B cell (primary cell): ENCODE results near the gene UQCR11. TPM values are rescaled to one million over a fixed set of nuclear protein-coding genes. Genes with fewer than 3 reads are reported as not detected.

Experiments
- ATAC-seq: fragments of 200-7000 bp; cut with Tn5 transposase; one replicate; pipeline ENCODE4 v1.10.0; 2021; ENCODE audit warnings: low read depth, mild to moderate bottlenecking, moderate number of reproducible peaks, moderate library complexity
- CTCF ChIA-PET: fragments of 350-600 bp; sonication (Branson Sonifier 250); formaldehyde crosslinking; loops from one replicate; lab custom pipeline; 2021; ENCODE audit warnings: antibody characterized with exemption, inconsistent platforms; lab: Charles Lee
- POLR2A ChIA-PET: fragments of 350-600 bp; sonication (Branson Sonifier 250); formaldehyde crosslinking; loops from one replicate; lab custom pipeline; 2021; ENCODE audit warnings: antibody characterized with exemption; lab: Charles Lee
- DNase-seq: peaks from one replicate; pipeline ENCODE4 v3.0.0; 2013
- H2AFZ ChIP-seq: 2 replicates; pipeline ENCODE4 v1.6.1; 2012; ENCODE audit warnings: mild to moderate bottlenecking, low read depth, low read length; ENCODE audit not compliant: insufficient read depth, poor library complexity, severe bottlenecking
- H3K27ac ChIP-seq, 2 donors: 1 replicate in 1 of 2; 2 replicates in 1 of 2; pipeline ENCODE4 v1.5.1; 2012 to 2013; ENCODE audit warnings: low read length in 2 of 2, mild to moderate bottlenecking in 2 of 2, moderate library complexity in 1 of 2
- H3K27me3 ChIP-seq, 4 experiments: fragments of 200-600 bp in 1 of 4; sonication (generic) in 1 of 4; replicated peaks in 1 of 4; 1 replicate in 2 of 4; 2 replicates in 2 of 4; pipeline versions ENCODE4 v1.6.1 to v1.7.0; 2013 to 2016; ENCODE audit warnings: low read length in 3 of 4, mild to moderate bottlenecking in 2 of 4, mixed read lengths in 1 of 4, moderate library complexity in 1 of 4; ENCODE audit not compliant: insufficient read depth in 4 of 4, control insufficient read depth in 3 of 4; ENCODE audit errors: control extremely low read depth in 1 of 4
- H3K36me3 ChIP-seq, 2 experiments: replicated peaks in 1 of 2; 1 replicate in 1 of 2; 2 replicates in 1 of 2; pipeline versions ENCODE4 v1.6.1 to v1.7.1; 2013; ENCODE audit warnings: low read length in 1 of 2; ENCODE audit not compliant: insufficient read depth in 2 of 2, control insufficient read depth in 1 of 2; ENCODE audit errors: control extremely low read depth in 1 of 2, extremely low read depth in 1 of 2
- H3K4me1 ChIP-seq, 2 donors: fragments of 200-600 bp in 1 of 2; sonication (generic) in 1 of 2; 1 replicate in 1 of 2; 2 replicates in 1 of 2; pipeline versions ENCODE4 v1.5.1 to v1.6.1; 2013 to 2017; ENCODE audit warnings: low read length in 2 of 2; ENCODE audit not compliant: control insufficient read depth in 2 of 2, insufficient read depth in 2 of 2
- H3K4me2 ChIP-seq: replicated peaks from 2 replicates; pipeline ENCODE3; 2012; ENCODE audit warnings: mild to moderate bottlenecking, low read depth, low read length; ENCODE audit not compliant: poor library complexity, severe bottlenecking
- H3K4me3 ChIP-seq, 5 experiments: fragments of 200-600 bp in 1 of 5; sonication (generic) in 1 of 5; 1 replicate in 3 of 5; 2 replicates in 2 of 5; pipeline versions ENCODE4 v1.5.1 to v1.7.0; 2011 to 2016; ENCODE audit warnings: low read length in 4 of 5, mild to moderate bottlenecking in 4 of 5, low read depth in 2 of 5, control low read depth in 1 of 5, moderate library complexity in 1 of 5; ENCODE audit not compliant: insufficient read depth in 1 of 5; ENCODE audit errors: control extremely low read depth in 1 of 5, extremely low read depth in 1 of 5
- H3K79me2 ChIP-seq: fragments of 200-600 bp; sonication (generic); one replicate; pipeline ENCODE4 v1.6.0; 2016; ENCODE audit warnings: low read length; ENCODE audit not compliant: control insufficient read depth, insufficient read depth
- H3K9ac ChIP-seq: fragments of 200-600 bp; sonication (generic); 2 replicates; pipeline ENCODE4 v1.6.1; 2017; ENCODE audit warnings: mild to moderate bottlenecking, low read length, moderate library complexity
- H3K9me3 ChIP-seq, 3 donors: one replicate each; pipeline versions ENCODE4 v1.6.1 to v1.7.1; 2013; ENCODE audit warnings: low read length in 2 of 3; ENCODE audit not compliant: control insufficient read depth in 2 of 3, insufficient read depth in 1 of 3; ENCODE audit errors: control extremely low read depth in 1 of 3
- H4K20me1 ChIP-seq: 2 replicates; pipeline ENCODE4 v1.6.0; 2012; ENCODE audit warnings: mild to moderate bottlenecking, low read length; ENCODE audit not compliant: insufficient read depth, control insufficient read depth, poor library complexity, severe bottlenecking
- H3K27ac Mint-ChIP-seq: one replicate; pipeline ENCODE4 v1.8.0; 2021; ENCODE audit warnings: mixed read lengths
- H3K27me3 Mint-ChIP-seq: one replicate; pipeline ENCODE4 v1.8.0; 2021; ENCODE audit warnings: mixed read lengths
- H3K4me1 Mint-ChIP-seq: one replicate; pipeline ENCODE4 v1.8.0; 2021; ENCODE audit warnings: mixed read lengths
- H3K4me3 Mint-ChIP-seq: one replicate; pipeline ENCODE4 v1.8.0; 2021; ENCODE audit warnings: mixed read lengths
- H3K9me3 Mint-ChIP-seq: one replicate; pipeline ENCODE4 v1.8.0; 2022; ENCODE audit warnings: mixed read lengths; ENCODE audit not compliant: insufficient read depth
- CTCF ChIP-seq: fragments of 200-600 bp; IDR thresholded peaks from one replicate; pipeline ENCODE4 v1.8.0; 2022; ENCODE audit warnings: antibody characterized with exemption, mild to moderate bottlenecking
- EZH2 ChIP-seq: IDR thresholded peaks from 2 replicates; pipeline ENCODE4 v1.6.1; 2012; ENCODE audit warnings: borderline replicate concordance, low read depth, mild to moderate bottlenecking, moderate library complexity, low read length; ENCODE audit not compliant: insufficient read depth, poor library complexity, severe bottlenecking
- WGBS: methylation state at CpG from one replicate; pipeline ENCODE4 v1.1.5; 2013; ENCODE audit warnings: missing lambda C conversion rate; ENCODE audit not compliant: insufficient coverage; 5-methylcytosine and 5-hydroxymethylcytosine counted together
- intact Hi-C: fragments of 100-400 bp; cut with micrococcal nuclease; formaldehyde crosslinking; loops from one replicate; pipeline ENCODE4 v1.10.0; 2022
- polyA plus RNA-seq: library from polyadenylated mRNA; depleted of rRNA; stranded (reverse); fragments of >200 nt; gene quantifications from 2 replicates; pipeline ENCODE4 v1.2.3, GENCODE V29; 2012
- total RNA-seq, 2 donors: library from RNA; stranded (reverse); fragments of 120-200 nt in 1 of 2; gene quantifications; 1 replicate in 1 of 2; 2 replicates in 1 of 2; pipeline versions ENCODE4 v1.2.3 to v1.2.4, GENCODE V29; 2013 to 2022

Gene UQCR11
- total and polyA plus RNA-seq, 2 donors (not counting 1 experiment from before 2014, with no cell fraction given), result 59.5 to 66.8 TPM

GRCh38 chr19:1570836-1571235, 34.4 kb downstream of the UQCR11 start:
- intact Hi-C loops, result no loop called here
- Histone ChIP-seq H3K27me3 (peaks cover 0 to 16% (median 0%) of the 10 kb centered on the region in 4 experiments), H3K36me3 (no peaks in the 10 kb centered on the region), H3K4me1 (peaks cover 11 to 13% of the 10 kb centered on the region in 2 donors), H3K79me2 (peaks cover 3% of the 10 kb centered on the region), H3K4me3 (no peak overlapping the region), H2AFZ (no peak overlapping the region), H3K4me2 (no peak overlapping the region), H3K9ac (no peak overlapping the region), H4K20me1 (peaks cover 5% of the 10 kb centered on the region), H3K9me3 (no peaks in the 10 kb centered on the region), H3K27ac (no peak overlapping the region)
- Mint-ChIP-seq H3K27me3 (peaks cover 3% of the 10 kb centered on the region), H3K9me3 (no peaks in the 10 kb centered on the region), H3K4me1 (peaks cover 2% of the 10 kb centered on the region), H3K4me3 (no peak overlapping the region), H3K27ac (no peak overlapping the region)
- TF ChIP-seq EZH2 (no peak), CTCF (no peak)
- ATAC-seq (no peak), DNase-seq (no peak)
- POLR2A ChIA-PET, result no interaction called here
- WGBS, result 97% methylated on average over 8 of the region's 13 CpGs
- CTCF ChIA-PET, result interaction anchor here (1.0 kb wide), 1 partner anchor 24 kb away, joined by 4 read pairs; no protein-coding TSS in a partner anchor

GRCh38 chr19:1569997-1570396, 35.3 kb downstream of the UQCR11 start:
- POLR2A ChIA-PET, result no interaction called here

More at GRCh38 chr19:1569997-1570396, 35.3 kb downstream of the UQCR11 start:
- Mint-ChIP-seq H3K4me3 (peak overlapping the region; percentile 53), H3K4me1 (peaks cover 2% of the 10 kb centered on the region), H3K27me3 (peaks cover 3% of the 10 kb centered on the region), H3K9me3 (no peaks in the 10 kb centered on the region), H3K27ac (peak overlapping the region; percentile 65)
- DNase-seq (no peak), ATAC-seq (no peak)
- peaks cover 3% of the 10 kb centered on the region for H3K79me2 ChIP-seq
- no peaks in the 10 kb centered on the region for H3K36me3 ChIP-seq
- no peak overlapping the region for H3K27ac ChIP-seq
- H3K9me3 ChIP-seq, result no peaks in the 10 kb centered on the region
- H3K9ac ChIP-seq, result no peak overlapping the region
- no peak overlapping the region for H3K4me2 ChIP-seq
- peaks cover 5% of the 10 kb centered on the region for H4K20me1 ChIP-seq
- H3K27me3 ChIP-seq, result peaks cover 0 to 18% (median 0%) of the 10 kb centered on the region in 4 experiments
- 0% methylated on average over 1 of the region's 4 CpGs for WGBS
- TF ChIP-seq EZH2 (no peak), CTCF (peak; percentile 48)
- no peak overlapping the region for H2AFZ ChIP-seq
- intact Hi-C loops, result no loop called here
- no peak overlapping the region for H3K4me3 ChIP-seq
- CTCF ChIA-PET, result interaction anchor here (1.0 kb wide), 1 partner anchor 24 kb away, joined by 4 read pairs; no protein-coding TSS in a partner anchor
- peaks cover 11 to 13% of the 10 kb centered on the region in 2 donors for H3K4me1 ChIP-seq
